UCSD-AML1 (cell line): ENCODE results near the gene SELENOP.
"Not testable (repeated sequence)": the region's sequence is repeated elsewhere in the genome, so short reads cannot be mapped to it uniquely, and the experiment has no call there.

ENCODE experiments used
- DNase-seq: peaks from one replicate; lab custom pipeline; 2025; ENCODE audit not compliant: unreplicated experiment; lab: John Stamatoyannopoulos, UW

Gene SELENOP, protein sequence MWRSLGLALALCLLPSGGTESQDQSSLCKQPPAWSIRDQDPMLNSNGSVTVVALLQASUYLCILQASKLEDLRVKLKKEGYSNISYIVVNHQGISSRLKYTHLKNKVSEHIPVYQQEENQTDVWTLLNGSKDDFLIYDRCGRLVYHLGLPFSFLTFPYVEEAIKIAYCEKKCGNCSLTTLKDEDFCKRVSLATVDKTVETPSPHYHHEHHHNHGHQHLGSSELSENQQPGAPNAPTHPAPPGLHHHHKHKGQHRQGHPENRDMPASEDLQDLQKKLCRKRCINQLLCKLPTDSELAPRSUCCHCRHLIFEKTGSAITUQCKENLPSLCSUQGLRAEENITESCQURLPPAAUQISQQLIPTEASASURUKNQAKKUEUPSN

DNA sequence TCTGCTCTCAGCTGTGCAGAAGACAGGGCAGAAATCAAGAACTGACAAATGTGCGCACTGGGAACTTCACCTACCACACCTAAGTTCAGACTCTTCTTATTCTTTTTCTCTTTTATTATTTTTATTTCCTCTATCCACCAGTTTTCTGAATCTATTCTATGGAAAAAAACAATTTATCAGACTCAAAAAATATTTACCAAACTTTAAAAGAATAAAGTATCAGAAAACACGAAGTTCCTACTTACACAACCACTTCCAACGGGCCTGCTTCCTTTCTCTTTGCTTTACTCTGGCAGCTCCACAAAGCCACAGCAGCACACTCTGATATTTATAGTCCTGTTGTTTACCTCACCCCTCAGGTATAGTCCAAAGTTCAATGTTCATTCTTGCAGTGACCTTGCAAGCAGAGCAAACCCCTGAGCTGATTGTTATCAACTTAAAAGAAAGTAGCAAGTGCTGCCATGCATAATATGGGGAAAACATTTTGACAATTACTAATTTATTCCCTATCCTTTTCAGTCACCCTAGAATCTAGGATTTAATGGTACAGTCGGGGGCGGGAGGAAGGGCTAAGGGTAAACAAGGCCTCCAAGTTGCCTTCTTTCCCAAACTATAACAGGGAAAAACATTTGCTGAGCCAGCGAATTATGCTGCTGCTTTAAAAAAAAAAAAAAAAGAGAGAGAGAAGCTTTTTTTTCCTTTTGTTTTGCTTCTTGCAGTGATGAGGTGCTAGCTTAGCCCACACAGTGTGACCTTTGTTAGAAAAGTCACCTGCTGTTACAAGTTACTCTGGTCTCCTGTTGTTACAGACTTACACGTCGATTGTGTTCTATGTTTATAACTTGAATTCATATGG, at the start of gene SELENOP:
SELENOP (minus strand) TSS at position 302 of the 856 bp plus-strand sequence. CDS start 3,539 bp downstream, outside the sequence.
- DNase-seq, result no peak

DNA sequence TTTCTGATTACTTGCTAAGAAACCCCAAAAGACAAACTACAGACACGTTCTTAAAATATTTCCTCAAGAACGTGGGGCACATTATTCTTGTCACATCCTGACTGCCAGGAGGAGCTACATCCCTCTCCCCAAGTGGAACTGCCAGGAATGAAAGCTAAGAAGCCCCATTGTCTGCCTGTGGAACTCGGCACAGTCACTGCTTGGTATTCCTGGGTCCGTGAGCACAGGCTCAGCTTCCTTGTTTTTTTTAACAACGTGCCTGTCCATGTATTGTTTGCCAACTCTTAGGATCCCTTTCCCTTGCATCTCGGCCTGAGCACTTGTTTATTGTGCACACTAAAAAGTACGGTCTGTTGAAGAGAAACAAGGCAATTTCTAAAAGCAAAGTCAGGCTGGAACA, 47.0 kb upstream of the SELENOP start:
- no peak for DNase-seq

DNA sequence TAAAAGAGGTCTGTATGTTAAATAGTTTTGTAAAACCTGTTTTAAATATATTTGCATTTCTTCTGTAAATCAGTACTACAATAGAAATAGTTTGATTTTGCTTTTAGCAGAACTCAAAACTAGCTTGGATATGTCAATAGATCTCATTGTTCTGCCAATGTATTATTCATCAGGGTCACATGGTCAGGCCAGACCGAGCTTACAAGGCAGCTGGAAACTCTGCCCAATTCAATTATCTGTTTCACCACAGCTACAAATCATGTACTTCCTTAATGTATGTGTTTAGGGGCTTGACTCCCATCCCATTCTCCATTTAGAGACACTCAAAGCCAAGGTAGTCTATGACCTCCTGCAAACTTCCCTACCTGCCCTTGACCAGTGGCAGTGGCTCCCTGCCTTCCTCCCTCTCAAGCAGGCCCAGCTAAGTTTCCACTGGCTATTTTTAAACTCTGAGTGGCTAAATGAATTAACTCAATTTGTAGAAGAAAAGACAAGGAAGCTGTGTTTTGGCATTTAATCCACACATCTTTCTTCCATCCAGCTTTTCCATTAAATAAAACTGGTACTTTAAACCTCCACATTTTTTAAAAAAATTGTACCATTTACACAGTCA, 46.4 kb upstream of the SELENOP start:
- DNase-seq, result no peak

DNA sequence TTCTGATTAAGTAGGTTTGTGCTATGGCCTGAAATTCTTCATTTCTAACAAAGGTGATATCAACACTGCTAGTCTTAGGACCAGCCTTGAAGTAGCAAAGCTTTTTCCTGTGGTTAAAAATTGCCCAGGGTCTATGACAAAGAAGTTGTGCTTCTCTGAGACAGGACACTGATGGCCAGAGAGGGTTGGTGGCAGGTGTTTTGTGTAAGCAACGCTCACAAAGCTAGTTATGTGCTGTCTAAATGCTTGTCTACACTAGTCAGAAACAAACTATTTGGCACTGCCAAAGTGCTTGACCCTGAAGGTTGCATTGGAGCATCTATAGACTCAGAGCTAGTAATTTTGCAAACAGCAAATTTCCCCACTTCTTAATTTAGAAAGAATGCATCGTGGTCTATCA, 44.1 kb upstream of the SELENOP start:
- no peak for DNase-seq

DNA sequence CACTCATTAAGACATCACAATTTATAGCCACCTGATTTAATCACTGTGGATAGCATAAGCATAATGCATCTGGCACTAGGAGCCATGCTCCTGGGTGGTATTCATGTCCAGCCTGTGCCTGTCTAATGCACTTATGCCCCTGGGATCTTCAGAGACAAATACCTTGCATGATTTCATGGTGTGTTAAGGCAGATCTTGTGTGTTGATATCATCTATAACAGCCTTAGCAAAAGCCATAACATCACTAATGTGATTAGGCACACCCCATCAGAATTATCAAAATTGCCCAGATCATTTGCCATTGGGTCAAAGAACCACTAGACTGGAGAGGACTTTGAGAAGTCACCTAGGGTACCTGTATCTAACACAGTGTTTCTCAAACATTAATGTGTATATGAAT, 43.7 kb upstream of the SELENOP start:
- no peak for DNase-seq

DNA sequence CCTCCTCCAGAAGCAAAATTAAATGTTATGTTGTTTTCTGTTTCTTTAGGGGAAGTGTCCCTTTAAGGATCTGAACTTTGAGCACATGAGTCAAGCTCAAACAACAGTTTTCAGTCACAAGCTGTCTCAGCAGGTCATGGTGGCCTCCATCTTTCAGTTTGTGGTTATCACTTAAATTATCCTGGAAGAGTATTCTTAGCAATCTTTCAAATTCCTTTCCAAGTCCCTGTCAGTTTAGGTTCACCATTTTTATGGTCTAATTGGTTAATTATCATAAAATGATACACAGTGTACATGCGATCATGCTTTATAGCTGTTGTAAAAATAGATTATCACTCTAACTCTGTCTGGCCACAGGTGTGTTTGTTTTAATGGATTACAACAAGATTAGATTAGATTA, 43.1 kb upstream of the SELENOP start:
- no peak for DNase-seq

DNA sequence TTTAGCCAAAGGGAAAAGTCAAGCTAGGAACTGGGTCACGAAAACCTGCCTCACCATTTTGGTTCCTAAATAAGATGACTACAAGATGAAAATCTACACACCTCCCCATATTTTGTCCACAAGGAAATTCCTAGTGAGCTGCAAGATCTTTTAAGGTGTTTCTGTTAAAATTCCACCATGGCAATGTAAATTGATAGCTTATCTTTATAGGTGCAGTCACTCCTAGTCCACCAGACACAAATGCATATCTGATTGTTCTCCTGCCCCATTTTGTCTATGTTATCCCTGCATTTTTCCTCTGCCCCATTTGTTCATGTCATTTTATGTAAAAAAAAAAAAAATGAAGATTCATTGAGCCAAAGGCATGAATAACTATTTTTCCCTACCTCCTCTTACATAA, 41.1 kb upstream of the SELENOP start:
- no peak for DNase-seq

DNA sequence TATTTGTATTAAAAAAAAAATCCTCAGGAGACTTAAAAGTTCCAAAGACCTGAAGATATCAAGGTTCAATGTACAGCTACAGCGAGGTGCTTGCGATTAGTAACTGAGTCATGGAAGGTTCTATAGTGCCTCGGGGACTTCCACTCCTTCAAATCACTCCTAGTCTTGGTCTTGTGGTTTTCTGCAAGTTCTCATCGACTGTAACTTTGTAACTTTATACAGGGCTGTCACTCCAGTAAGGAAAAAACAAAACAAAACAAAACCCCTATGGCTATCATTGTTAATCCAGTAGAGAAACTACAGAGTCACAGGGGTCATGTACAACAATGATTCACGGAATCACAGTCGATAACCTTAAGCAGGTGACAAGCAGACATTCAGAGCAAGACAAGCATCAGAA, 39.8 kb upstream of the SELENOP start:
- no peak for DNase-seq

DNA sequence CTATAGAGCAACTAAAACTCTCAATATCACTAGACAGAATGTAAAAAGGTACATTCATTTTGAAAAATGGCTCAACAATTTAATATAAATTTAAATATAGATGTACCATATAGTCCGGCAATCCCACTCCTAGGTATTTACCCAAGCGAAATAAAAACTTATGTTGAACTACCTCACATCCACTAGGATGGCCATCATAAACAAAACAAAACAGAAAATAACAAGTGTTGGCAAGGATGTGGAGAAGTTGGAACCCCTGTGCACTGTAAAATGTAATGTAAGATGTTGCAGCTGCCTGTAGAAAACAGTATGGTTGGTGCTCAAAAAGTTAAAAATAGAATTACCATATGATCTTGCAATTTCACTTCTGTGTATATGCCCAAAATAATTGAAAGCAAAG, 36.9 kb upstream of the SELENOP start:
- DNase-seq, result no peak

DNA sequence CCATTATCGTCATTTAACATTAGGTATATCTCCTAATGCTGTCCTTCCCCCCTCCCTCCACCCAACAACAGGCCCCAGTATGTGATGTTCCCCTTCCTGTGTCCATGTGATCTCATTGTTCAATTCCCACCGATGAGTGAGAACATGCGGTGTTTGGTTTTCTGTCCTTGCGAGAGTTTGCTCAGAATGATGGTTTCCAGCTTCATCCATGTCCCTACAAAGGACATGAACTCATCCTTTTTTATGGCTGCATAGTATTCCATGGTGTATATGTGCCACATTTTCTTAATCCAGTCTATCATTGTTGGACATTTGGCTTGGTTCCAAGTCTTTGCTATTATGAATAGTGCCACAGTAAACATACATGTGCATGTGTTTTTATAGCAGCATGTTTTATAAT, 32.7 kb upstream of the SELENOP start:
- not testable (repeated sequence) for DNase-seq

DNA sequence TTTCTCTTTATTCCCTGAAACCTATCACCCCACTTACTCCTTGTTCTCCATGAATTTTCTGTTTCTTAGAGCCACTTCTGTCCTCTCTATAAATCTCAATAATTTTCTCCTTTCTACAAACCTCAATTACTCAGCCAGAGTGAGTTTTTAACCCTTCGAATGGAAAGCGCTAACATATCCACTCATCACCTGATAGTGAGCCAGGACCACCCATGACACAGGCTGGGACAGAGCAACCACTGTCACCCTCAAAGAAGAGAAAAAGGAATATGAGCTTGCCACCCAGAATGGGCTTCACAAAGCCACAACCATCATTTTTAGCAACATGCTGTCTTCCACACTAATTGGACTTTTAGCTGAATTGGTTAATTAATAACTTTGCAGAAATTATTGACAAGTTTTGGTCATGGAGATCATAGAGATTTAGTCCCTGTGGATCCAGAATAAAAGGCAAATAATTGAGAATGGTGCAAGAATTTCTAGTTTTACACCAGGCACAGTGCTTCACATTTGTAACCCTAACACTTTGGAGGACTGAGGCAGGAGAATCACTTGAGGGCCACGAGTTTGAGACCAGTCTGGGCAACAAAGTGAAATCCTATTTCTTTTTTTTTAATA, 32.1 kb upstream of the SELENOP start:
- no peak for DNase-seq

DNA sequence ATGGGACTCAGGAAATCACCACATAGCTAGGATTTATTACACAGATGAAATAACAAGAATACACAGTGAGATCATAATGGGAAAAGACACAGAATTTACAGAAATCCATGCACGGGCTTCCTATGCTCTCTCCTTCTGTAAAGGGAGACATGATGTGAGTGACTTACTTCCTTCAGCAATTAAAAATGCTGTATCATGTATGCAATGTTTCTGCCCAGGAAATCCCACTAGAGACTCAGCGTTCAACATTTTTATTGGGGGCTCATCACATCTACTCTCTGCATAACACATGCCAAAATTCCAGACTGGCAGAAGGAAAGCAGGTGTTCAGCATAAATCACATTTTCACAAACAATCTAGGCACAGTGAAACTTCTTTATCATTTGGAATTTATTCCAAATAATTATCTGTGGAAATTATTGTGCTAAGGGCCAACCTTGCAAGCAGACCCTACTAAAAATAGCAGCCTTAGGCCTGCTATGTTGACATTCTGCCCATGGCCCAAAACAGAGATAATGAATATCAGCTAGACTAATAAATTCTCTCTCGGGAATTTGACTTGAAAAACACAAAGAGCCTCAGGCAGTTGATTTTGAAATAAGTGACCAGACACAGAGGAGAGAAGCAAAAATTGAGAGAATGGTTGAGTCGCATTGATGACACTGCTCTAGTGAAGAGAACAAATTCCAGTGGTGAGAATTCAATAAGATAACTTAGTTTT, 31.4 kb upstream of the SELENOP start:
- DNase-seq, result no peak

DNA sequence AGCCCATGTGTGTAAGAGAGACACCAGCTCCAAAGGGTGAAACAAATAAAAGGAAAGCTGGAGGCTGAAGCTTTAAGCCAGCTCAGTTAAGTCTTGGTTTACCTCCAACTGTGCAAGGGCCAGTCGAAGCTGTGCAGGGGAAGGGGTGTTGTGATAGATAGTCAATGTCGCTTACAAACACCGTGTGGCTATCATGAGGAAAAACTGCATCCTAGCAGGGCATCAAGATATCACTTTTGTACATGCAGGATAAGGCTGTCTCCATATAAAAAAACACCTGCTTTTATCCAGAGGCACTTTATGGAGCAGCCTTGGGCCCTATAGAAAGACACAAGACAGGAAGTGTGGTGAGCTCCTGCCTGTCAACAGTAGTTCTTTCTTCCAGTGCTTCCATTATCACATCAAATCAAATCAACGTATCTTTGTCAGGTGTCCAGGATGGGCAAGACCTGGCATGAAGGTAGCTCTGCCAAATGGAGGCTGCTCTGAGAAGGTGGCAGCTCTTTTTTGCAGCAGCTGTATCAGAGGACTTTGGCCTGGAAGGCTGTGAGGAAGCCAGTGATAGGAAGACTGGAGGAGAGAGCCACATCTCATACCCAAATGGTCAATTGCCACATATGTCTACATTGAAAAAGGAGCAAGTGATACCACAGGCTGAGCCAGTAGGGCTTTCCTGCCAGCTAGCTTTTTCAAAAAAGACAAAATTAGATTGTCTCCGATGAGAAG, 29.3 kb upstream of the SELENOP start:
- DNase-seq, result no peak

DNA sequence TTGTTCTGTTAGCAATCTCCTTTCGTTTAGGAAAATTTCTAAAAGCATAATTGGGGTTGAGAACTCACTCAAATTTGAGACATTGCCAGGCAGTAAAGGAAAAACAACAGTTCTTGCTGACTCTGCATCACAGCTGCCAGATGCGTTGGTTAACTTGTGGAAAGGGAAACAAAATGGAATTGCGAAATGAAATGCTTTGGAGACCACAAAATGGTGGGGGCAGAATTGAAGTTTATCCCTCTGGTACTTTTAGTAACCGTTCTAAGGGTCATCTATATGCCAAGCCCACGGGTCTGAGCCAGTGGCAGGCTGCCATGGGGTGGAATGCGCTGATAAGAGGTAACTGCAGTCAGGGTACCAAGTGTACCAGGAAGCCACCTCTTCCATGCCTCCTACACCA, 28.6 kb upstream of the SELENOP start:
- no peak for DNase-seq

DNA sequence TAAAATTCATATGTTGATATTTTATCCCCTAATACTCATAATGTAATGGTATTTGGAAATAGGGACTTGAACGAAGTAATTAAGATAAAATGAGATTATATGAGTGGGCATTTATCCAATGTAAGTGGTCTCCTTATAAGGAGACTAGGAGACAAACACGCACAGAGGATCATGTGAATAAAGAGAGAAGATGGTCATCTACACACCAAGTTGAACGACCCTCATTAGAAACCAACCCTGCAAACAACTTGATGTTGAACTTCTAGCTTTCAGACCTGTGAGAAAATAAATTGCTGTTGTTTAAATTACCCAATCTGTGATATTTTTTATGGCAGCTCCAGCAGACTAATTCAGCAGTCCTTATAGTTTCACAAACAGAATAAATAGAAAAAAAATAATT, 27.5 kb upstream of the SELENOP start:
- no peak for DNase-seq

DNA sequence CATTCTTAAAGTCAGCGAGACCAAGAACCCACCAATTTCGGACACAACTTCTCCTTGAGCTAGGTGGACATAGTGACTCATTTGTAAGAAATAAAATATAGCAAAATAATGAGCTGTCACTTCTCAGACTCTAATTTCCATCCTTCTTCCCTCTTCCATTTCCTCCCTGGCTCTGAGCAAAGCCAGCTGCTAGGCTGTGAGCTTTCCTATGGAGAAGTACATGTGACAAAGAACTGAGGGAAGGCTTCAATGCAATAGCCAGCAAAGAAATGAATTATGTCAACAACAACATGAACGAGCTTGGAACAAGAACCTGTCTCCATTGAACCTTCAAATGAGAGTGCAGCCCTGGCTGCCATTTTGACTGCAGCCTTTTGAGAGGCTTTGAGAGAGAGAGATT, 25.9 kb upstream of the SELENOP start:
- DNase-seq, result no peak

DNA sequence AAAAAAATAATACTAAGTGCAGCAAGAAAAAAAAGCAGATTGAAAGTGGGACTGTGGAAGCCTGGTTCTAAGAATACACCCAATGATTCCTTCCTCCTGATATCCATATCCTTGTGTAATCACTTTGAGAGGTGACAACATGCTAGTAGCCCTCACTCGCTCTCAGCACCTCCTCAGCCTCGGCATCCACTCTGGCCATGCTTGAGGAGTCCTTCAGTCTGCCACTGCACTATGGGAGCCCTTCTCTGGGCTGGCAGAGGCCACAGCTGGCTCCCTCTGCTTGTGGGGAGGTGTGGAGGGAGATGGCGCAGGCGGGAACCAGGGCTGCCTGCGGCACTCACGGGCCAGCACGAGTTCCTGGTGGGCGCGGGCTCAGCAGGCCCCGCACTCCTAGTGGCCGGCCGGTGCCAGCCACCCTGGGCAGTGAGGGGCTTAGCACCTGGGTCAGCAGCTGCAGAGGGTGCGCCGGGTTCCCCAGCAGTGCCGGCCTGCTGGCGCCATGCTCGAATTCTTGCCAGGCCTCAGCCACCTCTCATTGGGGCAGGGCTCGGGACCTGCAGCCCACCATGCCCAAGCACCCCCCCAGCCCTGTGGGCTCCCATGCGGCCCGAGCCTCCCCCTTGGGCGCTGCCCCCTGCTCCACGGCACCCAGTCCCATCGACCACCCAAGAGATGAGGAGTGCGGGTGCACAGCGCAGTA, 24.5 kb upstream of the SELENOP start:
- no peak for DNase-seq

DNA sequence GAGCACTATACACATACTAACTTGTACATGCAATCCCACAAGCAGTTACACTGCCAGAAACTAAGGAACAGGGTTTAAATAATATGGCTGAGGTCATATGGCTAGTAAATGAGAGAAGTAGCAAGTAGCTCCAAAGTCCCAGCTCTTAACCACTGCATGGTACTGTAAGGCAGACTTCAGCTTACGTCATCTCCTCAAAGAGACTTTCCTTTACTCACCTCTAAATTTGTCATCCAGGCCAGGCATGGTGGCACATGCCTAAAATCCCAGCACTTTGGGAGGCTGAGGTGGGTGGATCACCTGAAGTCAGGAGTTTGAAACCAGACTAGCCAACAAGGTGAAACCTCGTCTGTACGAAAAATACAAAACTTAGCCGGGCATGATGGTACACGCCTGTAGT, 20.4 kb upstream of the SELENOP start:
- no peak for DNase-seq

DNA sequence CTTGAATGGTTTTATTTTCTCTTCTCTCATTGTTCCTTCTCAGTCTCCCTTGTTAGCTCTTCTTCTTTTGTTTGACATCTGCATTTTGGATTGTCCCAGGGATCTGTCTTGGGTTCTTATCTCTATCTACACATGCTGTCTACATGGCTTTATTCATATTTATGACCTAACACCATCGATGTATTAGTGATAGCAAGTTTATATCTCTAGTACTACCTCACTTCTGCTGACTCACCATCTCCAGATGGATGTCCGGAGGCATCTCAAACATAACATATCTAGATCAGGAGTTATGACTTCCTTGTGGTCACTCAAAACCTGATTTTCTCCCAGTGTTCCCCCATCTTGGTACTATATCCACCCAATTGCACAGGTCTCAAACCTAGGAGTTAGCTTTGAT, 19.2 kb upstream of the SELENOP start:
- DNase-seq, result no peak

DNA sequence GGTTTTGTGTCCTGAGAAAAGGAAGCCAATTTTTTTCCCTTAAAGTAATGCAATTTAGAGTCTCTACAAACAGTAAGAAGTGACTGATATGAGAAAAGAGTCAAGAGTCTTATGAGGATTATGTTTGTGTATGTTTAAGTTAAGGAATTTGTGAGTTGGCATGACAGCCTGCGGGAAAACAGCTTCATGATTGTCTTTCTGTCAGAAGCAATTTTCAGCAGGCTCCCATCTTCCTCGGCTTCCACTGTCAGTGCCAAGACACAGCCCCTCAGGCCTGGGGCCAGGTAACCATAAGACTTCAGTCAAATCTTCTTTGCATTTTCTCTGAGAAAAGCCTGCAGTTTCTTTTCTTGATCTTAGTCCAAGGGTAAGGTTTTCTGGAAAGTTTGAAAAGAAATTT, 17.0 kb upstream of the SELENOP start:
- DNase-seq, result no peak
